HG03469 (cell line): ENCODE data around the gene UNC45A.

Experiments
- ATAC-seq: cut with Tn5 transposase; IDR thresholded peaks from one replicate; pipeline ENCODE4 v1.9.1; 2021; ENCODE audit warnings: mild to moderate bottlenecking, moderate library complexity, moderate number of reproducible peaks; ENCODE audit not compliant: unreplicated experiment

UNC45A gene

DNA sequence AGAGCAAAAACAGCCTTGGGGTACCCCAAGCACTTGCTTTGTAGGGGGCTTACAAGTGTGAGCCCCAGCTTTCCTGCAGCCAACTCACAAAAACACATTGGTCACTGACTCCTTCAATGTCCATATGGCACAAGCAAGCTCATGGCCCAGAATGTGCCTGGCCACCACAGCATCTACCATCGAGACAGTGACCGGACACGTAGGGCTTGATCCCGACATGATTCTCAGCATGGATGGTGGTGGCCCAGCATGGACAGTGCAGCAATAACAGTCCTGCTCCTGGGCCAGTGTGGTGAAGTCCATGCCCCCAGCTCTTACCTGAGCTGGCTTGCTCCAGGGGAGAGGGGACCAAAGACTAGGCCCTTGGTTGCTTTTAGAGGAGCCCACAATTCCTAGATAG, 6.0 kb downstream of the UNC45A start:
- no peak for ATAC-seq

DNA sequence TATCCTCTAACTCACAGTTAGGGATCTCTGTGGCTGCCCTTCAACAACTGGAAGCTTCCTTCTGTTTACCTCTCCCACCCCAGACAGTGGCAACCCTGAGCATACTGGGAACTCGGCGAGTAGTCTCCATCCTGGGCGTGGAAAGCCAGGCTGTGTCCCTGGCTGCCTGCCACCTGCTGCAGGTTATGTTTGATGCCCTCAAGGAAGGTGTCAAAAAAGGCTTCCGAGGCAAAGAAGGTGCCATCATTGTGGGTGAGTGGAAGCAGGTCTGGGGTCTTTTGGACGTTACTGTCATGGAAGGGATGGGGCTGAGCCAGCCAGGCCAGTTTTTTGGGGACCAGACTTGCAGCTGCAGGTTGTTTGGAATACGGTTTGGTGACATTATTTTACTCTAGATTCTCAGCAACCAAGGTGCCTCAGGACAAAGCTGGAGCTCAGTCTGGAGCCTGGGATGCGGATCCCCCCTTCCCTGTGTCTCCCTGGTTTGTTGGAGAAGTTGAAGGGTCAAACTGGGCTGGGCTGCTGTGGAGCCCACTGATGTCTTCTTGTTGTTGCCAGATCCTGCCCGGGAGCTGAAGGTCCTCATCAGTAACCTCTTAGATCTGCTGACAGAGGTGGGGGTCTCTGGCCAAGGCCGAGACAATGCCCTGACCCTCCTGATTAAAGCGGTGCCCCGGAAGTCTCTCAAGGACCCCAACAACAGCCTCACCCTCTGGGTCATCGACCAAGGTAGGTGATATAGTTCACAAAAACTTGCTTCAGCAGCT, 7.5 kb downstream of the UNC45A start:
- ATAC-seq, result no peak

DNA sequence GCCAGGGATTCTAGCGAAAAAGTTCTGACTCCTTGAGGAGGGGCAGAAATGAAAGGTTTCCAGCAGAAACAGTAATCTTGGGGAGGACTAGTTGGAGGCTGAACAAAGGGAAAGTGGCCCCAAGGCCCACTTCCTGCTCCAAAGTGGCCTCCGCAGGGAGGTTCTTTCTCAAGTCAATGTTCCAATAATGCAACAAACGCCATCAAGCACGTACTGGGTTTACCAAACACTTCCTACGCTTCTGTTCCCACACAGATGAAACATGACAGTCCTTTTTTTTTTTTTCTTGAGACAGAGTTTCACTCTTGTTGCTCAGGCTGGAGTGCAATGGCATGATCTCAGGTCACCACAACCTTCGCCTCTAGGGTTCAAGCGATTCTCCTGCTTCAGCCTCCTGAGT, 10.0 kb downstream of the UNC45A start:
- no peak for ATAC-seq

DNA sequence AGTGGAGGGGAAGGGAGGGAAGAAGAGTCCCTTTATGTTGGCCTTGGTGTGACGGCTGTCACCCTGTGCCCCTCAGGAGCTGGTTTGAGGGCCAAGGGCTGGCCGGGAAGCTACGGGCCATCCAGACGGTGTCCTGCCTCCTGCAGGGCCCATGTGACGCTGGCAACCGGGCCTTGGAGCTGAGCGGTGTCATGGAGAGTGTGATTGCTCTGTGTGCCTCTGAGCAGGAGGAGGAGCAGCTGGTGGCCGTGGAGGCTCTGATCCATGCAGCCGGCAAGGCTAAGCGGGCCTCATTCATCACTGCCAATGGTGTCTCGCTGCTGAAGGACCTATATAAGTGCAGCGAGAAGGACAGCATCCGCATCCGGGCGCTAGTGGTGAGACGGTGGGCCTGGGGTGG, 11.5 kb downstream of the UNC45A start:
- no peak for ATAC-seq

DNA sequence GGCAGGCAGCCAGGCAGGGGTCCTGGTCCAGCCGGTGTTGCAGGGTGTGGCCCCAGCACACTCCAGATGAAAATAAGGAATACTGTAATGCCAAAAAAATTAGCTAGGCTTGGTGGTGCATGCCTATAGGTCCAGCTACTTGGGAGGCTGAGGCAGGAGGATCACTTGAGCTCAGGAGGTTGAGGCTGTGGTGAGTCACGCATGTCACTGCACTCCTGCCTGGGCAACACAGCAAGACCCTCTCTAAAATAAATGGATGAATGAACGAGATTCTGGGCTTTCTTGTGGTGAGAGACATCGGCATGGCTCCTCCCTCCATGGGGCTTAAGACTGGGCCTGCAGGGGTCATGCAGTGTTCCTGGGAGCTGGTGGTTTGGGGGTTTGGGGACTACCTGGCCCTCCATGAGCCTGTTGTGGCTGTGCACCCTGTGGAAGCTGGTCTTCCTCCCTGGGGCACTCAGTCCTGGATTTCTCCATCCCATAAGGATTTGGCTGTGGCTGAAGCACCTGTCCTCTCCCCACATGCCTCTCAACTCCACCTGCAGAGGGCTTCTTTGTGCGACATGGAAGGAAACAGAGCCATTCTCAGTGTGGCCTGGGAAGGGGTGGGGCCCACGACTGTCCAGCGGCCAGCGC, 12.0 kb downstream of the UNC45A start:
- ATAC-seq, result no peak

DNA sequence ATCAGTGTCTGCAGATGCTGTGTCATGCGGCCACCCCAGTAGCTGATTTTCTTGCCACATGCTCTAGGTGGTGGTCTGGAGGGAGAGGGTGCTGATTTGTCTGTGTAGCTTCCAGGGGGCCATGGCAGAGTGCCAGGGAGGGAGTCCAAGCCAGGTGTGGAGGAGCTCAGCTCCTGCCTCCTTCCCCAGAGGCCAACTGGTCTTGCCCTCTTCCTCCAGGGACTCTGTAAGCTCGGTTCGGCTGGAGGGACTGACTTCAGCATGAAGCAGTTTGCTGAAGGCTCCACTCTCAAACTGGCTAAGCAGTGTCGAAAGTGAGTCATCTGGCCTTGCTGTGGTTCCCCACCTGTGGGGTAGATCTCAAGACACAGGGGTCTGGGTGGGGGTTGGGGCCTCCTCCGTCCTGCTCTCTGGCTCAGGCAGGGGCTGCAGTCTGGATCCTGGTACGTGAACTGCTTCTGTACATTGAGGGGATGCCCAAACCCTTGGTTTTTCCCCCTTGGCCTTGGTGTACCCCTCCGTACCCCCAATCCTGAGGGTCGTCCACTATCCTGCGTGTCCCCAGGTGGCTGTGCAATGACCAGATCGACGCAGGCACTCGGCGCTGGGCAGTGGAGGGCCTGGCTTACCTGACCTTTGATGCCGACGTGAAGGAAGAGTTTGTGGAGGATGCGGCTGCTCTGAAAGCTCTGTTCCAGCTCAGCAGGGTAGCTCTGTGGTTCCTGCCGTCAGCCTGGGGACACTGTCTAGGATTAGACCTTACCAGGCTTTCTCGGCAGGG, 12.7 kb downstream of the UNC45A start:
- no peak for ATAC-seq

DNA sequence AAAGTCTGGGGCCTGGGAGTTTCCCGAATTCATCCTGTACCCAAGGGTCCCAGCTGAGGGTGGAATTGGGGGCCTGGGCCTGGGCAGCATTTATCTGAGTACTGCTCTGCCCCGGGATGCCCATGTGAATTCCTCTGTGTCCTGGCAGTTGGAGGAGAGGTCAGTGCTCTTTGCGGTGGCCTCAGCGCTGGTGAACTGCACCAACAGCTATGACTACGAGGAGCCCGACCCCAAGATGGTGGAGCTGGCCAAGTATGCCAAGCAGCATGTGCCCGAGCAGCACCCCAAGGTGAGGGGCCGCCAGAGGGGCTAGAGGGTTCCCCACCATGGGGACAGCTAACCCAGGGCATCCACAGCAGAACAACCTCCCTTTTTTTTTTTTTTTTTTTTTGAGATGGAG, 13.4 kb downstream of the UNC45A start:
- no peak for ATAC-seq

DNA sequence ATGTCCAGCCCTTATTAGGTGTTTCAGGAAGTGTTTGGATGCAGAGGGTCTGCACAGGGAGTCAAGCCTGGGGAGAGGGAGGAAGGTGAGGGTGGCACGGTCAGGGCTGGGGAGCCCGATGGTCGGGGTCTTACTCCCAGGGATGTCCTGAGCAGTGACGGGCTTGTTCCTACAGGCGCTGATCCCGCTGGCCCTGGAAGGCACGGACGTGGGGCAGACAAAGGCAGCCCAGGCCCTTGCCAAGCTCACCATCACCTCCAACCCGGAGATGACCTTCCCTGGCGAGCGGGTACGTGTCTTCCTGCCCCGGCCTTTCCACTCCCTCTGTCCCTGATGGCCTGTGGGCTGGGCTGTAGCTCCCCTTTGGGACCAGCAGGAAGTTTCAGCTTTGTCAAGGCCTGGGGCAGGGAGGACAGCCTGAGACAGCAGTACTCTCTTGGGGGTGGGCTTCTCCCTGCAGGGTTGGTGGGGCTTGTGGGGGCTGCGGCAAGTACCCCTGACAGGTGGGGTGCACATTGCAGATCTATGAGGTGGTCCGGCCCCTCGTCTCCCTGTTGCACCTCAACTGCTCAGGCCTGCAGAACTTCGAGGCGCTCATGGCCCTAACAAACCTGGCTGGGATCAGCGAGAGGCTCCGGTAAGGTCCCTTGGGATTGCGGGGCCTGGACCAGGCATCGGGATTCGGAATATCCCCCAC, 15.0 kb downstream of the UNC45A start:
- no peak for ATAC-seq

DNA sequence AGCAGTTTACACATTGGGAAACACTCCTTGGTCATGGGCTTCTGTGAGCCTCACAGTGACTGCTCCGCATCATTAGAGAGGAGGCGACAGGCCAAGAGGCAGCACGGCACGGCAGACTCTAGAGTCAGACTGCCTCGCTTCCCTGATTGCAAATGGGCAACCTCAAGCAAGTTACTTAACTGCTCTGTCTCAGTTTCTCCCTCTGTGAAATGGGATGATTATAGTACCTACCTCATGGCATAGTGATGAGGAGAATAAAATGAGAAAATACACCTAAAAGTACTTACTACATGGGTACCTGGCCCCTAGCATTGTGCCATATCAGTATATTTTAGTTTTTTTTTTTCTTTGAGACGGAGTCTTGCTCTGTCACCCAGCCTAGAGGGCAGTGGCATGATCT, 15.6 kb downstream of the UNC45A start:
- ATAC-seq, result no peak

DNA sequence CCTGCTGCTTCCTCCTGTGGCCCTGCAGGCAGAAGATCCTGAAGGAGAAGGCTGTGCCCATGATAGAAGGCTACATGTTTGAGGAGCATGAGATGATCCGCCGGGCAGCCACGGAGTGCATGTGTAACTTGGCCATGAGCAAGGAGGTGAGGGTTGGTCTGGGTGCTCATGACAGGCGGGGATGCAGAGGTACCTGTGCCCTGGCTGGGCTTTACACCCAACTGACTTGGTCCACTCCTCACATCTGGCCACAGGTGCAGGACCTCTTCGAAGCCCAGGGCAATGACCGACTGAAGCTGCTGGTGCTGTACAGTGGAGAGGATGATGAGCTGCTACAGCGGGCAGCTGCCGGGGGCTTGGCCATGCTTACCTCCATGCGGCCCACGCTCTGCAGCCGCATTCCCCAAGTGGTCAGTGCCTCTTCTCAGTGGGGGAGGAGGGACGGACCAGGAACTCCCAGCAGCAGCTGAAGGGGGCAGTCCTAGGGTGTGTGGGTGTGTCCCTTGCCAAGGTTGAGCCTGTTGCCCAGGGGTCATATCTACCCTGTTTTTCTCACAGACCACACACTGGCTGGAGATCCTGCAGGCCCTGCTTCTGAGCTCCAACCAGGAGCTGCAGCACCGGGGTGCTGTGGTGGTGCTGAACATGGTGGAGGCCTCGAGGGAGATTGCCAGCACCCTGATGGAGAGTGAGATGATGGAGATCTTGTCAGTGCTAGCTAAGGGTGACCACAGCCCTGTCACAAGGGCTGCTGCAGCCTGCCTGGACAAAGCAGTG, 18.0 kb downstream of the UNC45A start:
- ATAC-seq, result no peak

DNA sequence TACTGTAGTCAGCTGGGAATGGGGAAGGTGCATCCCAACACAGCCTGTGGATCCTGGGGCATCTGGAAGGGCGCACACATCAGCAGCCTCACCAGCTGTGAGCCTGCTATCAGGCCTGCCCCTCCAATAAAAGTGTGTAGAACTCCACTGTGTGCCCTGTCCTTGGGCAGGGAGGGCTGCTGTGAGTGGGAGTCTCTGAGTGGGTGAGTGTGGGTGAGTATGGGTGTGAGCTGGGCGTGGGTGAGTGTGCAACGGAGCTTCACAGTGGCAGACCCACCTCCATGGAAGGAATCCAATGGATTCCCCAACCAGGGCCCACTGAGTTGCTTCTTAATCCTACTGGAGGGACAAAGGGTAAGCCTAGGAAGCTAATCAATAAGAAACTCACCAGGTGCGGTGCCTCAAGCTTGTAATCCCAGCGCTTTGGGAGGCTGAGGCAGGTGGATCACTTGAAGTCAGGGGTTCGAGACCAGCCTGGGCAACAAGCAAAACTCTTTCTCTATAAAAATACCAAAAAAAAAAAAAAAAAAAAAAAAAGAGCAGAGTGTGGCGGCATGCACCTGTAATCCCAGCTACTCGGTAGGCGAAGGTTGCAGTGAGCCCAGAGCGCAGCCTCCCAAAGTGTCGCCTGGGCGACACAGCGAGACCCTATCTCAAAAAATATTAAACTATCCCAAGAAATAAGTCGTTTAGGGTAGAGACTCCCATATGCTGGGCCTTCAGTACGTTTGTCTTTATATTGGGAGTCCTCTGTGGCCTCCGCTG, 19.0 kb downstream of the UNC45A start:
- no peak for ATAC-seq

DNA sequence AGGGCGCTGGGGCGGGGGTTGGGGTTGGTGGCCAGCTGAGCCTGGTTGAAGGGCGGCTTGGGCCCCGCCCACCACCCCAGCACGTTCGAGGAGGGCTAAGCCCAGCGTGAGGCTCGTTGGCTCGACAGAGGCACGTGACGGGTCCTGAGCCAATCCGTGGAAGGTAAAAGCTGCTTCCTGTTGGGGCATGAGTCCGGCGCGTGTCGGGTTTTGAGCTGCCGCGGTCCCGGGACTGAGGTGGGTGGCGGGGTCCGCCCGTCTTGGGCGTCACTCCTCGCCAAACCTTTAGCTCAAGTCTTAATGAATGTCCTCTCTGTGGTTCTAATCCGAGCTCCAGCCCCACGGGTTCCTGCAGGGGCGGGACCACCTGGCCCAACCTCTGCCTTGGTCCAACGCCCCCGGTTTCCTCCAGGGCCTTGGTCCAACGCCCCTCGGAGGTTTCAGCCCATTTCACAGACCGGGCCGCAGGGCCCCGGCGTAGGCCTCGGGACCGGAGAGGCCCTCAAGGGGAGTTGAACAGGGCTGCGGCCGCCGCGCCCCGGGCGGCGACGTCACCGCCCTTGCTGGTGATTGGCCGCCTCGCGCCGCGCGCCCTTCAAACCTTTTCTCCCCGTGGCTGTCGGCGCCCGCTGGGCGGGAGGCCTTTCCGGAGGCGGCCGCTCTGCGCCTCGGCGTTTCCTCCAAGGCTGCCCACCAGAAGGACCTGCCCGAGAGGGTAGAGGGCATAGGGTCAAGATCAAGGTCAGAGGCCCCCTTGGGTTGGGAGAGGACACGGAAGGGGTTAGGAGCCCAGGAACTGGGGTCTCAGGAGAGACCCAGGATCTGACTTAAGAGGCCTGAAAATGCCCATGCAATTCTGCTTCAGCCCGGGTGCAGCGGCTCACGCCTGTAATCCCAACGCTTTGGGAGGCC, 19.9 kb downstream of the UNC45A start, which contains the start of gene RCCD1:
RCCD1 (plus strand) TSS at position 173 of the 912 bp plus-strand sequence. CDS start 1,851 bp downstream, outside the sequence.
- ATAC-seq, result peak; percentile 75

DNA sequence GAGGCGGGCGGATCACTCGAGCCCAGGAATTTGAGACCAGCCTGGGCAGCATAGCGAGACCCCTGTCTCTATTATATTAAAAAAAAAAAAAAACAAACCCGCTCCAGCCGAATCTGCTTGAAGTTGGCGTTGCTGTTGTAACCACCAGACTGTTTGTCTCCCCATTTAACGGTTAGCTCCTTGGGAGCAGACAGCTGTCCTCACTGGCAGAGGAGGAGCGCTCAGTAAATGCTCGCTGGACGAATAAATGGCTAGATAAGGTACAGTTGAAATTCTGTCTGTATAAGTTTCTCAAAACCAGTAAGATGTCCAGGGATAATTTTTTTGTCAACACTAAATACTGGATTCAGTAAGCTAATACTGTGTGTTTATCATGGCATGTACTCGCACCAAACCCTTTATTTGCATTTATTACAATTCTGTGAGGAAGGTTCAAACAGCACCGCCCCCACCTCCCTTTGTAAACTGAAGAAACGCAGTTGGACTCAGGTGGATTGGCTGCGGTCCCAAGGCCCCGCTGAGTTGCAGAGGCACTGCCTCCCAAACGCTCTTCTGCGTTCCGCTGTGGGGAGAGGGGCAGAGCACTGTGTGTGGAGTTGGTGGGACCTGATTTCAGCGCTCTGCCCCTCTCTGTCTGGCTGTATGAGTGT, 20.7 kb downstream of the UNC45A start:
- ATAC-seq, result no peak

DNA sequence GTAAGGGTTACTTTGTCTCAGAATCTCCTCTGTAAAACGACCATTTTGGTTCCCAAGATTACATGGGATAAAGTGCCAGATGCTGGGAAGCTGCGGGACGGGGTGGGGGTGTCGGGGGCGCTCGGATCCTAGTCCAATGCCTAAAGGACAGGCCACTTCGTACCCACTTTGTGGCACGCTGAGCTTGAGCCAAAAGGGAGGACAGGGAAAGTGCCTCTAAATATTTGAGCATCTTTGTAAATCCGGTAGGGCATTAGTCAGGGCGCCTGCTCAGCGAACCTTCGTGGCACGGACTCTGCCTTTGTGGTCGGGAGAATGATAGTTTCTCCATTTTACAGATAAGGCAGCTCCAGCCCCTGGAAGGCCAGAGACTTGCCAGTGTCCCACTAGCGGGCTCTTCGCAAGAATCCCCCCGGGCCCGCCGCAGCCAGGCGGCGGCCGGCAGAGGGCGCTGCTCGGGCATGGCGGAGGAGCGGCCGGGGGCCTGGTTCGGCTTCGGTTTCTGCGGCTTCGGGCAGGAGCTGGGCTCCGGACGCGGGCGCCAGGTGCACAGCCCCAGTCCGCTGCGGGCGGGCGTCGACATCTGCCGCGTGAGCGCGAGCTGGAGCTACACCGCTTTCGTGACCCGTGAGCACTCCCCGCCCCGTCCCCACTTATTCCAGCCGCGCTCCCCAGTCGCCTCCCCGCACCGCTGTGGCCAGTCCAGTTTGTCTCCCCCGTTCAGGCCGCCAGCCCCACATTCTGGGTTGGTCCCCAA, 21.4 kb downstream of the UNC45A start:
- no peak for ATAC-seq

DNA sequence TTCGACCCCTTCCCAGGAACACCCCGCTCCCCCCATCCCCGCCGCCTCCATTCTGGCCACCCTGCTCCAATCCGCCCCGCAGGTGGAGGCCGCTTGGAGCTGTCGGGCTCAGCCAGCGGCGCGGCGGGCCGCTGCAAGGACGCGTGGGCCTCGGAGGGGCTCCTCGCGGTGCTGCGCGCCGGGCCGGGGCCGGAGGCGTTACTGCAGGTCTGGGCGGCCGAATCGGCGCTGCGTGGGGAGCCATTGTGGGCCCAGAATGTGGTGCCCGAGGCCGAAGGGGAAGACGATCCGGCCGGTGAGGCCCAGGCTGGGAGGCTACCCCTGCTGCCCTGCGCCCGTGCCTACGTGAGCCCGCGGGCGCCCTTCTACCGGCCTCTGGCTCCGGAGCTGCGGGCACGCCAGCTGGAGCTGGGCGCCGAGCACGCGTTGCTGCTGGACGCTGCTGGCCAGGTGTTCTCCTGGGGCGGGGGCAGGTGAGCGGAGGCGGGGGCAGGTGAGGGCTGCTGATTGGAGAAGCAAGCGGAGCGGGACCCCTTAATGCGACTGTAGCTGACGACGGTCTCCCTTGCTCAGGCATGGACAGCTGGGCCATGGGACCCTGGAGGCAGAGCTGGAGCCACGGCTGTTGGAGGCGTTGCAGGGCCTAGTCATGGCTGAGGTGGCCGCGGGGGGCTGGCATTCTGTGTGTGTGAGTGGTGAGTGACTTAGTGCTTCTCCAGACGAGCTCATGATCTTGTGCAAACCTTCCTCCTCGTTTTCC, 22.1 kb downstream of the UNC45A start:
- ATAC-seq, result no peak

DNA sequence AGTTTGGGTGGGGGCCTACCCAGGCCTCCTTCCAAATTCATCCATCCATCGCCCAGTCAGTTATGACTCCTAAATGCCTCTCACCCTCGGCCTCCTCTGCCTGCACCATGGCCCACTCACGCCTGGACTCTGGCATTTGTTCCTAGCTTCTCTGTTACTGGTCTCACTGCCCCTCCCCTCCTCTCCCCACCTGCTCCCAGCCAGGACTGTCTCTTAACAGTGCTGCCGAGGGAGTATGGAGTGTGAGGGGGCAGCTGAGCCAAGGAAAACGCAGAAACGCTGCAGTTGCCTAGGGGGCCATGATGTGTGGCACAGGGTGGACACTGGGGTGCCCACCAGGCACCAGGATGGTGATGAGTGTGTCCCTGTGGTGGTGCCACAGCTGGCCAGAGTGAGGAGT, 22.7 kb downstream of the UNC45A start:
- ATAC-seq, result no peak
